Bronchial epithelial cell (primary cell): ENCODE measurements around the gene CHST8. TPM values are rescaled to one million over a fixed set of nuclear protein-coding genes. Genes with fewer than 3 reads are reported as not detected.

Experiments
- DNase-seq: peaks from one replicate; pipeline ENCODE4 v3.0.0-alpha.2; 2010; ENCODE audit warnings: low read depth
- FAIRE-seq: peaks from 2 replicates; lab custom pipeline; 2011; peaks lifted over from hg19 to GRCh38; lab: Jason Lieb, UNC
- H3K27me3 ChIP-seq: 2 replicates; pipeline ENCODE4 v1.5.1; 2011; ENCODE audit warnings: low read length; ENCODE audit not compliant: control insufficient read depth, insufficient read depth
- H3K36me3 ChIP-seq: 2 replicates; pipeline ENCODE4 v1.5.1; 2011; ENCODE audit warnings: low read length; ENCODE audit not compliant: control insufficient read depth, insufficient read depth
- H3K4me3 ChIP-seq: 2 replicates; pipeline ENCODE4 v1.5.1; 2011; ENCODE audit warnings: mild to moderate bottlenecking, low read depth, low read length, control low read depth
- total RNA-seq: library from RNA; depleted of rRNA; stranded (reverse); fragments of >200 nt; gene quantifications from 2 replicates; pipeline ENCODE4 v1.2.1, GENCODE V29; 2014
- TF ChIP-seq, protein P1 (sequence below): IDR thresholded peaks from 2 replicates; pipeline ENCODE4 v1.5.1; 2011; ENCODE audit warnings: mild to moderate bottlenecking, moderate library complexity, low read length, control low read depth, inconsistent platforms; ENCODE audit not compliant: insufficient read depth, severe bottlenecking

Gene CHST8
- total RNA-seq, 1 donor from 2014 or later: under 0.01 TPM

DNA sequence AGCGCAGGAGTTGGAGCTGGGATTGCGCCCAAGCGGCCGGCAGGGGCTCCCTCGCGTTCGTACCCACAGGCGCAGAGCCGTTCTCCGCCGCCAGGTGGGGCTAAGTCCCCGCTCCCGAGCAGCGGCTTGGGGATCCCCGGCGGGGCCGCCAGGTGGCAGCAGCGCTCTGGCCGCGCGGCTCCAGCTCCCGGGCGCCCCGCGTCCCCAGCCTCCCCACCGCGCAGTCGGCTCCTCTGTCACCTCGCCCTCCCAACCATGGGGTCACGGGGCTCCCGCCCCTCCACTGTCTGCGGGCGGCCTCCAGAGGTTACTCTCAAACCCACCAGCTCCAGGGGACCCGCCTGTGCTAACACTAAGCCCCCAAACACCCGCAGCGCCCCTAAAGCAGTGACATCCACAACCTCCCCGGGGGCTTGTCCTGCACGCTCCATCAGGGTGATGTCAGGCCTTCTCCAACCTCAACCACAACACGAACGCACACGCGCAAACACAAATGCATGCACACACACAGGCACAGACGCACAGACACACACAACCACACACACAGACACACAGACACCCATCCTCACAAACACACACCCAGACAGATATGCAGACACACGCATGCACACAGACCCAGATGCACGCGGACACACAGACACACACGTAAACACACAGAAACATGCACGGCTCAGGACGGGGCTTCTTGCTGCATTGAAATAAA is 156.5 kb downstream of the CHST8 start:
- DNase-seq: peak; percentile 37
- no peaks in the 10 kb centered on the region for H3K36me3 ChIP-seq
- H3K27me3 ChIP-seq: no peaks in the 10 kb centered on the region
- no peak for FAIRE-seq
- TF ChIP-seq, protein P1, sequence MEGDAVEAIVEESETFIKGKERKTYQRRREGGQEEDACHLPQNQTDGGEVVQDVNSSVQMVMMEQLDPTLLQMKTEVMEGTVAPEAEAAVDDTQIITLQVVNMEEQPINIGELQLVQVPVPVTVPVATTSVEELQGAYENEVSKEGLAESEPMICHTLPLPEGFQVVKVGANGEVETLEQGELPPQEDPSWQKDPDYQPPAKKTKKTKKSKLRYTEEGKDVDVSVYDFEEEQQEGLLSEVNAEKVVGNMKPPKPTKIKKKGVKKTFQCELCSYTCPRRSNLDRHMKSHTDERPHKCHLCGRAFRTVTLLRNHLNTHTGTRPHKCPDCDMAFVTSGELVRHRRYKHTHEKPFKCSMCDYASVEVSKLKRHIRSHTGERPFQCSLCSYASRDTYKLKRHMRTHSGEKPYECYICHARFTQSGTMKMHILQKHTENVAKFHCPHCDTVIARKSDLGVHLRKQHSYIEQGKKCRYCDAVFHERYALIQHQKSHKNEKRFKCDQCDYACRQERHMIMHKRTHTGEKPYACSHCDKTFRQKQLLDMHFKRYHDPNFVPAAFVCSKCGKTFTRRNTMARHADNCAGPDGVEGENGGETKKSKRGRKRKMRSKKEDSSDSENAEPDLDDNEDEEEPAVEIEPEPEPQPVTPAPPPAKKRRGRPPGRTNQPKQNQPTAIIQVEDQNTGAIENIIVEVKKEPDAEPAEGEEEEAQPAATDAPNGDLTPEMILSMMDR: peak; percentile 100
- no peak overlapping the region for H3K4me3 ChIP-seq

DNA sequence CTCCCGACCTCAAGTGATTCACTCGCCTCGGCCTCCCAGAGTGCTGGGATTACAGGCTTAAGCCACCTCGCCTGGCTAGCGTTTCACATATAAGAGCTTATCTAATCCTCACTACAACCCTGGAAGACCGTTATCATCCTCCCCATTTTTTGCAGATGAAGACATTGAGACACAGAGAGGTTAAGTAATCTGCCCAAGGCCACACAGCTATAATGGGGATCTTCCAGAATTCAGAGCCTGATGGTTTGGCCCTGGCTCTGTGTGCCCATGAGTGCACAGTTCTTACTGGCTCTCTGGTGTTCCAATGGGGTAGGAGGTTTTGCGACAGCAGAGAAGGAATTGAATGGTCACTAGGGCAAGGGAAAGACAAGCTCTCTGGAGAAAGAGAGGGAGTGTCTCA is 158.1 kb downstream of the CHST8 start:
- Histone ChIP-seq H3K27me3 (no peaks in the 10 kb centered on the region), H3K36me3 (no peaks in the 10 kb centered on the region), H3K4me3 (no peak overlapping the region)
- TF ChIP-seq, protein P1: no peak
- FAIRE-seq (no peak), DNase-seq (no peak)

DNA sequence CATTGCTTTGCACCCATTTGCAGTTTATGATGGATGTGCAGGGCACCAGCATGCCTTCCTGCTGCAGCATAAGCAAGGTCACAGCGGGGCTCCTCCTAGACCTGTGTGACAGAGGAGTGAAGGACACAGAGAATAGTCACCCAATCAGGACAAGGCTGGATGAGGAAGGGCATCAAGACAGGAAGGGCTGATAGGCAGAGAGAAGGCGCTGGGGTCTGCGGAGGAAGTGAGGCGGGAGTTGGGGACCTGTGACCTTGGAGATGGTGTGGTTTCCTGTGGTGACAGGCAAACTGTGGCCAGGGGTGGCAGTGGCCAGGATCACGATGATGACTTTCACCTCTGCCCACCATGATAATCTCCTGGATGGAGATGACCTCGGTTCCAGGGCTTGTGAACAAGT is 158.5 kb downstream of the CHST8 start:
- Histone ChIP-seq H3K27me3 (no peaks in the 10 kb centered on the region), H3K4me3 (no peak overlapping the region), H3K36me3 (no peaks in the 10 kb centered on the region)
- DNase-seq (no peak), FAIRE-seq (peak; percentile 13)
- TF ChIP-seq, protein P1: no peak

DNA sequence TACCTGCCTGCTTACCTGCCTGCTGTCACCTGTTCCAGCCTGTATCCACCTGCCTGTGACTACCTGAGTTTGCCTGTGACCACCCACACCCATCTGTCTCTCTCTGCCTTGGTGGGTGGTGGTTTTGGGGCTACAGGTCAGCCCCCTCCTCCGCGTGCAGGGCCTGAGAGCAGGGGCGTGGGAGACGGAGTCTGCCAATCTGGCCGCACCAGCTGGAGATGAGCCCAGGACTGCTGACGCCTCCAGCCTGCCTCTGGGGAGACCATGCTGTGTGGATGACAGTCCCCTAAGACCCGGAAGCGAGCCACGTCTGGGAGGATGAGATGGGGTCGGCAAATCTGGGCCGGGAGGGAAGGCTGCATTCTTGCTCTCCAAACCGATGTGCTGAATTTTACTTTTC is 159.0 kb downstream of the CHST8 start:
- DNase-seq: no peak
- Histone ChIP-seq H3K4me3 (no peak overlapping the region), H3K27me3 (no peaks in the 10 kb centered on the region), H3K36me3 (no peaks in the 10 kb centered on the region)
- TF ChIP-seq, protein P1: no peak
- no peak for FAIRE-seq

DNA sequence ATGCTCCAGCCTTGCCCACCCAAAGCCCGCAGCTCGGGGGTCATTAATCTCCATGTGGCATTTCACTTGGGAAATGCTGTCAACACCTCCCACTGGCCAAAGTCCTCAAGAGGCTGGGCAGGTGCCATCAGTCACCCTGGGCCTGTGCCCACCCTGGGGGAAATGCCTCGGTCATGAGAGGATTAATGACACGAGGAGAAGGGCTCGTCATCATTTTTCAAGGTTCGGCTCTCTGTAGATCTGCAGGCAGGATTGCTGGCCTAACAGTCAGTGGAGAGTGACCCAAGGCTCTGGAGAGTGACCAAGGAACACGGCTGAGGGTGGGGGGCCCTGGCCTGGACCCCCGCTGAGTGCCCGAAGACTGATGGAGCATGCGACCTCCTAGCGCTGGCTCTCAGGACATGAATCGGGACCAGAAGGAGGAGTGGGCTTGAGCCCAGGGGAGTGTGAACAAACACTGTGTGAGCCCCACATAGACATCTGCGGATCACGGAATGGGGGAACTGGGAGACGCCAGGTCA is 159.7 kb downstream of the CHST8 start:
- FAIRE-seq (no peak), DNase-seq (no peak)
- TF ChIP-seq, protein P1: no peak
- no peaks in the 10 kb centered on the region for H3K27me3 ChIP-seq
- no peaks in the 10 kb centered on the region for H3K36me3 ChIP-seq
- H3K4me3 ChIP-seq: no peak overlapping the region
